ENCODE results near the gene KCTD5. TPM values are rescaled to one million over a fixed set of nuclear protein-coding genes. Genes with fewer than 3 reads are reported as not detected.

Gene KCTD5
- total and polyA plus RNA-seq, 9 of the 15 experiments (the other 6 are each of a cell fraction or from before 2014, with no cell fraction given): 0.73 to 58.3 (median 32.3) TPM

- no peak for TF ChIP-seq PATZ1 (CRISPR knock-in tag; IDR thresholded peaks at IDR 0.05; ENCODE audit: borderline replicate concordance)
- no peak for TF ChIP-seq TAF15 (IDR thresholded peaks at IDR 0.05; ENCODE audit: low read depth, low read length)
- no peak for TF ChIP-seq TCF7L2 (IDR thresholded peaks at IDR 0.05; ENCODE audit: low read depth, low read length)
- no peak for TF ChIP-seq SRSF7 (optimal IDR thresholded peaks at IDR 0.05; ENCODE audit: low read depth, low read length)
- 0 out of 2 replicates have a peak, but pooled peaks have one; percentile 13 for TF ChIP-seq GATA2 (CRISPR knock-in tag; IDR thresholded peaks at IDR 0.05)
- TF ChIP-seq KDM4B (IDR thresholded peaks at IDR 0.05; ENCODE audit: borderline replicate concordance in 2 of 2, low read depth in 1 of 2): peak in 1 of 2 experiments; percentile 99; a peak in 2 of 4 replicates
- TF ChIP-seq ZKSCAN1 (IDR thresholded peaks at IDR 0.05; ENCODE audit: low read depth, low read length): peak; percentile 66; the same call in 1 of the 2 replicates
- TF ChIP-seq MGA (IDR thresholded peaks at IDR 0.05): peak; percentile 97
- peak; percentile 56; the same call in 1 of the 2 replicates for TF ChIP-seq MYNN (IDR thresholded peaks at IDR 0.05)
- no peak for TF ChIP-seq MYNN (CRISPR knock-in tag; IDR thresholded peaks at IDR 0.05)
- peak; percentile 83 for TF ChIP-seq POLR2AphosphoS5 (IDR thresholded peaks at IDR 0.05; ENCODE audit: control insufficient read depth, insufficient read depth, low read depth, low read length)
- peak in 1 of 2 experiments; percentile 68; a peak in 1 of 4 replicates for TF ChIP-seq RCOR1 (IDR thresholded peaks at IDR 0.05; ENCODE audit: borderline replicate concordance in 1 of 2, low read depth in 2 of 2, low read length in 2 of 2)
- no peak for TF ChIP-seq NCOA6 (IDR thresholded peaks at IDR 0.05)
- TF ChIP-seq SNRNP70 (optimal IDR thresholded peaks at IDR 0.05; ENCODE audit: low read depth, low read length): no peak
Observed at GRCh38 chr16:2682209-2683021, at the start of gene KCTD5 (continued).
